Spleen (tissue), 7 donors: ENCODE data around the gene KIF5B.

Source experiments
- POLR2A ChIP-seq, 3 donors: fragments of 450-650 bp; IDR thresholded peaks; one replicate each; pipeline ENCODE4 v1.5.1; 2017; ENCODE audit warnings: antibody characterized with exemption in 3 of 3, mild to moderate bottlenecking in 1 of 3
- POLR2AphosphoS5 ChIP-seq, 3 donors: sonication (generic); formaldehyde crosslinking; IDR thresholded peaks; one replicate each; pipeline ENCODE4 v1.5.1; 2017; ENCODE audit warnings: antibody characterized with exemption in 3 of 3
- TF ChIP-seq, protein P1 (sequence below), 11 experiments: fragments of 200-600 bp in 7 of 11; fragments of 450-650 bp in 4 of 11; sonication (generic) in 4 of 11; IDR thresholded peaks in 8 of 11; conservative IDR thresholded peaks in 3 of 11; 1 replicate in 7 of 11; 2 replicates in 4 of 11; pipeline versions ENCODE4 v1.4.0 to v1.8.0; 2016 to 2021; ENCODE audit warnings: antibody characterized with exemption in 11 of 11, inconsistent platforms in 4 of 11, mild to moderate bottlenecking in 1 of 11
- donor health status: DM: no; HTN: no; CAD: no; lungs with moderate emphysema.
- donor health status: DM: no; HTN: no; CAD: no.
- donor health status: DM: no; HTN: no; CAD: no.

DNA sequence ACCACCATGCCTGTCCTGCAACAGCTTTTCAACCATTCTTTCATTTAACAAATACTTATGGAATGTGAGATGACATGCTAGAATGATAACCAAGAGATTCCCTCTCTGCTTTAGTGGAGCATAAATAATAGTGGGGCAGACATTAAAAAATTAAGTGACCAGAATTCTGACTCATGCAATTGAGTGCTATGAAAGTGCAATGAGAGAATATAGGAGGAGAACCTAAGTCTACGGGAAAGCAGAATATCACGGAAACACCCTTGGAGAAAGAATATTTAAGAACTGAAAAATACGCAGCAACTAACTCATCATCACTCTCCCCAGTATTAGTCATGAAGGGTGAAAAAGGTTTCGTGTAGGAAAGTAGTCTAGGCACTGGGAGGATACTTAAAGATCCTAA lies 7.1 kb downstream of the KIF5B start:
- TF ChIP-seq, protein P1, sequence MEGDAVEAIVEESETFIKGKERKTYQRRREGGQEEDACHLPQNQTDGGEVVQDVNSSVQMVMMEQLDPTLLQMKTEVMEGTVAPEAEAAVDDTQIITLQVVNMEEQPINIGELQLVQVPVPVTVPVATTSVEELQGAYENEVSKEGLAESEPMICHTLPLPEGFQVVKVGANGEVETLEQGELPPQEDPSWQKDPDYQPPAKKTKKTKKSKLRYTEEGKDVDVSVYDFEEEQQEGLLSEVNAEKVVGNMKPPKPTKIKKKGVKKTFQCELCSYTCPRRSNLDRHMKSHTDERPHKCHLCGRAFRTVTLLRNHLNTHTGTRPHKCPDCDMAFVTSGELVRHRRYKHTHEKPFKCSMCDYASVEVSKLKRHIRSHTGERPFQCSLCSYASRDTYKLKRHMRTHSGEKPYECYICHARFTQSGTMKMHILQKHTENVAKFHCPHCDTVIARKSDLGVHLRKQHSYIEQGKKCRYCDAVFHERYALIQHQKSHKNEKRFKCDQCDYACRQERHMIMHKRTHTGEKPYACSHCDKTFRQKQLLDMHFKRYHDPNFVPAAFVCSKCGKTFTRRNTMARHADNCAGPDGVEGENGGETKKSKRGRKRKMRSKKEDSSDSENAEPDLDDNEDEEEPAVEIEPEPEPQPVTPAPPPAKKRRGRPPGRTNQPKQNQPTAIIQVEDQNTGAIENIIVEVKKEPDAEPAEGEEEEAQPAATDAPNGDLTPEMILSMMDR (IDR thresholded peaks at IDR 0.05 in 8 of 11, conservative IDR thresholded peaks at IDR 0.05 in 3 of 11): no peak
- TF ChIP-seq POLR2AphosphoS5 (IDR thresholded peaks at IDR 0.05): no peak
- no peak for TF ChIP-seq POLR2A (IDR thresholded peaks at IDR 0.05)
